GM12892 (cell line): ENCODE results near the gene GABRA5.

ENCODE experiments used
- POLR2A ChIP-seq: IDR thresholded peaks from 2 replicates; pipeline ENCODE4 v1.6.1; 2011; ENCODE audit warnings: low read depth, low read length, control low read depth
- POLR2AphosphoS5 ChIP-seq: IDR thresholded peaks from 2 replicates; pipeline ENCODE4 v1.6.1; 2011; ENCODE audit warnings: low read depth, low read length, control low read depth
- TAF1 ChIP-seq: IDR thresholded peaks from 2 replicates; pipeline ENCODE4 v1.6.1; 2011; ENCODE audit warnings: low read depth, mild to moderate bottlenecking, control low read depth, low read length, borderline replicate concordance

- TF ChIP-seq POLR2A (no peak), POLR2AphosphoS5 (no peak), TAF1 (no peak)
Observed at GRCh38 chr15:26928051-26928450, 61.2 kb downstream of the GABRA5 start.
